Astrocyte (in vitro differentiated cells and primary cell): ENCODE results near the gene KRTAP19-6.

Experiments used
- CTCF ChIP-seq: IDR thresholded peaks from 2 replicates; pipeline ENCODE4 v1.5.1; 2011; ENCODE audit warnings: low read depth, mild to moderate bottlenecking, inconsistent platforms, low read length, moderate library complexity; ENCODE audit not compliant: insufficient read depth
- EZH2 ChIP-seq: IDR thresholded peaks from 2 replicates; pipeline ENCODE4 v1.6.1; 2012; ENCODE audit warnings: mild to moderate bottlenecking, low read length, inconsistent platforms; ENCODE audit not compliant: insufficient read depth

- TF ChIP-seq CTCF (no peak), EZH2 (no peak)
Observed at GRCh38 chr21:30563630-30564029, 22.0 kb upstream of the KRTAP19-6 start.
